HepG2 (cell line): Measurements from ENCODE around the gene AXIN2. TPM values are rescaled to one million over a fixed set of nuclear protein-coding genes. Genes with fewer than 3 reads are reported as not detected.

Source experiments
- CBX2 ChIP-seq, 2 experiments: fragments of 200-600 bp in 1 of 2; sonication (generic); formaldehyde crosslinking in 1 of 2; IDR thresholded peaks; 2 replicates each; pipeline versions ENCODE4 v1.7.0 to v1.8.1; 2018 to 2022; ENCODE audit warnings: low read depth in 2 of 2, low read length in 1 of 2, mild to moderate bottlenecking in 1 of 2, missing genetic modification reagents in 1 of 2
- CEBPG ChIP-seq: IDR thresholded peaks from 2 replicates; pipeline ENCODE4 v1.6.1; 2016
- CENPBD1 ChIP-seq: sonication (generic); formaldehyde crosslinking; IDR thresholded peaks from 2 replicates; pipeline ENCODE4 v1.8.0; 2022; ENCODE audit warnings: missing genetic modification reagents, low read depth, mild to moderate bottlenecking, borderline replicate concordance
- CTCF ChIP-seq: sonication (generic); formaldehyde crosslinking; IDR thresholded peaks from 2 replicates; pipeline ENCODE4 v1.5.0; 2020; ENCODE audit warnings: mild to moderate bottlenecking, missing genetic modification reagents, moderate library complexity
- FOXA1 ChIP-seq, 2 experiments: fragments of 450-650 bp in 1 of 2; sonication (generic) in 1 of 2; formaldehyde crosslinking in 1 of 2; IDR thresholded peaks; 2 replicates each; pipeline versions ENCODE4 v1.4.0 to v1.6.1; 2016 to 2020; ENCODE audit warnings: missing genetic modification reagents in 1 of 2
- FOXK2 ChIP-seq: fragments of 450-650 bp; IDR thresholded peaks from 2 replicates; pipeline ENCODE4 v1.6.1; 2016
- HDAC1 ChIP-seq: sonication (generic); formaldehyde crosslinking; IDR thresholded peaks from 2 replicates; pipeline ENCODE4 v1.5.1; 2020; ENCODE audit warnings: mild to moderate bottlenecking, missing genetic modification reagents
- HOMEZ ChIP-seq: IDR thresholded peaks from 2 replicates; pipeline ENCODE4 v1.6.1; 2016; ENCODE audit warnings: low read depth
- IRF1 ChIP-seq: sonication (generic); formaldehyde crosslinking; IDR thresholded peaks from 2 replicates; pipeline ENCODE4 v1.4.0; 2020; ENCODE audit warnings: low read depth, mild to moderate bottlenecking, missing genetic modification reagents
- MAX ChIP-seq: IDR thresholded peaks from 2 replicates; pipeline ENCODE4 v1.6.1; 2012; ENCODE audit warnings: inconsistent platforms
- NFYC ChIP-seq: IDR thresholded peaks from 2 replicates; pipeline ENCODE4 v1.6.1; 2016; ENCODE audit warnings: missing genetic modification reagents, missing compliant biosample characterization
- PRPF4 ChIP-seq: fragments of 200-400 bp; formaldehyde crosslinking; IDR thresholded peaks from 2 replicates; pipeline ENCODE4 v1.6.1; 2016; ENCODE audit warnings: low read length, low read depth; ENCODE audit not compliant: poor library complexity, severe bottlenecking
- SAFB2 ChIP-seq: sonication (generic); formaldehyde crosslinking; IDR thresholded peaks from 2 replicates; pipeline ENCODE4 v1.5.1; 2020; ENCODE audit warnings: missing genetic modification reagents, low read depth, mild to moderate bottlenecking, borderline replicate concordance
- SKI ChIP-seq: fragments of 450-650 bp; IDR thresholded peaks from one replicate; pipeline ENCODE4 v1.6.1; 2018; ENCODE audit warnings: mild to moderate bottlenecking; ENCODE audit not compliant: partially characterized antibody
- THAP9 ChIP-seq: sonication (generic); formaldehyde crosslinking; IDR thresholded peaks from 2 replicates; pipeline ENCODE4; 2020; ENCODE audit warnings: missing genetic modification reagents, mild to moderate bottlenecking, borderline replicate concordance
- ZBTB14 ChIP-seq: sonication (generic); formaldehyde crosslinking; IDR thresholded peaks from 2 replicates; pipeline ENCODE4 v1.4.0; 2020; ENCODE audit warnings: missing genetic modification reagents
- ZNF546 ChIP-seq: sonication (generic); formaldehyde crosslinking; conservative IDR thresholded peaks from 2 replicates; pipeline ENCODE4 v1.8.1; 2023; ENCODE audit warnings: mild to moderate bottlenecking, missing genetic modification reagents
- ZNF605 ChIP-seq: sonication (generic); formaldehyde crosslinking; IDR thresholded peaks from 2 replicates; pipeline ENCODE4 v1.8.0; 2022; ENCODE audit warnings: mild to moderate bottlenecking, missing genetic modification reagents
- ZNF619 ChIP-seq: sonication (generic); formaldehyde crosslinking; IDR thresholded peaks from 2 replicates; pipeline ENCODE4 v1.4.0; 2020; ENCODE audit warnings: mild to moderate bottlenecking, missing genetic modification reagents
- ZNF891 ChIP-seq: sonication (generic); formaldehyde crosslinking; IDR thresholded peaks from 2 replicates; pipeline ENCODE4 v1.5.0; 2020; ENCODE audit warnings: mild to moderate bottlenecking, missing genetic modification reagents
- polyA plus RNA-seq, 8 experiments: library from polyadenylated mRNA; depleted of rRNA in 3 of 8; stranded (reverse) in 7 of 8; unstranded in 1 of 8; fragments of >200 nt; fragmentation: Illumina TruSeq in 4 of 8; extraction: Trizol in 4 of 8; gene quantifications; 2 replicates each; pipeline versions ENCODE4 v1.2.1 to v1.2.3, GENCODE V29; 2011 to 2016; ENCODE audit warnings: low read depth in 4 of 8, missing spikeins in 1 of 8, mixed read lengths in 1 of 8; ENCODE audit not compliant: insufficient read depth in 1 of 8
- total RNA-seq, 5 experiments: library from RNA; depleted of rRNA; stranded (reverse); fragments of >200 nt; fragmentation: Illumina TruSeq; extraction: Trizol; gene quantifications; 2 replicates each; pipeline ENCODE4 v1.2.3, GENCODE V29; 2016; ENCODE audit warnings: low read depth in 1 of 5

The AXIN2 gene
- total and polyA plus RNA-seq, 2 of the 13 experiments (the other 11 are each of a cell fraction or from before 2014, with no cell fraction given) = 58.6 to 63.4 TPM

GRCh38 chr17:65523853-65524664, 37.4 kb downstream of the AXIN2 start (continued):
- no peak for TF ChIP-seq FOXA1 (IDR thresholded peaks at IDR 0.05)
- no peak for TF ChIP-seq FOXA1 (CRISPR knock-in tag; IDR thresholded peaks at IDR 0.05)
- no peak for TF ChIP-seq IRF1 (CRISPR knock-in tag)
- TF ChIP-seq ZNF605 (CRISPR knock-in tag) = peak; percentile 70; the same call in 1 of the 2 replicates
- no peak for TF ChIP-seq CTCF
- TF ChIP-seq CENPBD1 (CRISPR knock-in tag) = no peak
- peak; percentile 48; the same call in 1 of the 2 replicates for TF ChIP-seq HOMEZ (CRISPR knock-in tag)
- TF ChIP-seq FOXK2 = no peak
- TF ChIP-seq ZNF546 (CRISPR knock-in tag) = no peak
- TF ChIP-seq HDAC1 (CRISPR knock-in tag) = no peak; the same call in 1 of the 2 replicates
- TF ChIP-seq ZNF619 = no peak
- no peak for TF ChIP-seq ZNF891 (CRISPR knock-in tag)
- no peak for TF ChIP-seq SAFB2 (CRISPR knock-in tag)
- peak; percentile 55; the same call in 1 of the 2 replicates for TF ChIP-seq THAP9 (CRISPR knock-in tag)
- TF ChIP-seq SKI = no peak
- TF ChIP-seq NFYC (CRISPR knock-in tag) = peak; percentile 58
- TF ChIP-seq PRPF4 = no peak
- no peak for TF ChIP-seq CEBPG (CRISPR knock-in tag)
- no peak for TF ChIP-seq ZBTB14 (CRISPR knock-in tag)
- no peak for TF ChIP-seq CBX2 (IDR thresholded peaks at IDR 0.05; ENCODE audit: low read depth, low read length)
- no peak for TF ChIP-seq CBX2 (CRISPR knock-in tag; IDR thresholded peaks at IDR 0.05; ENCODE audit: low read depth)
- TF ChIP-seq MAX = peak; percentile 89
